ENCODE results near the gene OR10A2.
"Not testable (repeated sequence)": the region's sequence is repeated elsewhere in the genome, so short reads cannot be mapped to it uniquely, and the experiment has no call there.

Gene OR10A2

DNA sequence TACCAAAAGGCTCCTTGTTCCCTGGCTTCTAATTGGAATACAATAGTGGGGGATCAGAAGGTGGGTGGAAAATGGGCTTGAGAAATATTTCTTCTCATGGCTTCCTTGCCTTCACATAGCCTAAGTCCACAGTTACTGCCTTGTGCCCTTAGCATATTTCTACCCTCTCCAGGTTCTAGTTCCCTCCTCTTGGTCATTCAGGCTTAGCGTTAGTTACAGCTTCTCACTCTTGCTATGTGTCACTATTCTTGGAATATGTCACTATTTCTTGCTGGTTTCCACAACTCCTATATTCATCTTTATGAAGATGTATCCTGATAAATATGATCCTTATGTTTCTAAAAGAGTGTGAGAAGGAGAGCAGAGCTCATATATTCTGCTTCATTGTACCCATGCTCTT, 27.0 kb downstream of the OR10A2 start:
- no peak for DNase-seq

- DNase-seq, result no peak
These were observed 29.5 kb downstream of the OR10A2 start, which contains the start of gene OR2D2 for GRCh38 chr11:6892400-6892799. OR2D2 (minus strand) TSS chr11:6892500; CDS start chr11:6892500, 0 bp downstream.

DNA sequence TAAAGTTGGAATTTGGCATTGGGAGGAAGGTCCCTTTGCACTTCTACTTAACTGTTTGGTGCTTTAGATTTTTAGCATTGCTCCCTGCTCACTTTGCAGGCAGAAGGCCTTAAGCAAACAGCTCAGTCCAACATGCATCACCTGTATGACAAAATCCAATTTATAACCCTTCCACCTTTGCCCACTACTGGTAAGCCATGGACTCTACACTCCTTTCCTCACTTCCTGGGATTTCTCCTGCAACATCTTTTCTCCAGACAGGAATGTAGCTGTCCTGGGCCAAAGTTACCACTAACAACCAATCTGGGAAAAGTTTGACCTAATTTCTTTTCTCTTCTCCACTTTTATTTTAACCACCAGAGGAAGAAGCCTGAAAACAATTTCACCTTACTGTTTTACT, 31.2 kb downstream of the OR10A2 start:
- no peak for DNase-seq

- no peak for DNase-seq
These were observed 32.2 kb downstream of the OR10A2 start for GRCh38 chr11:6895010-6895409.

GRCh38 chr11:6898911-6899310, 36.1 kb downstream of the OR10A2 start:
- no peak for DNase-seq

GRCh38 chr11:6900327-6900999, 37.6 kb downstream of the OR10A2 start:
- no peak for DNase-seq

DNA sequence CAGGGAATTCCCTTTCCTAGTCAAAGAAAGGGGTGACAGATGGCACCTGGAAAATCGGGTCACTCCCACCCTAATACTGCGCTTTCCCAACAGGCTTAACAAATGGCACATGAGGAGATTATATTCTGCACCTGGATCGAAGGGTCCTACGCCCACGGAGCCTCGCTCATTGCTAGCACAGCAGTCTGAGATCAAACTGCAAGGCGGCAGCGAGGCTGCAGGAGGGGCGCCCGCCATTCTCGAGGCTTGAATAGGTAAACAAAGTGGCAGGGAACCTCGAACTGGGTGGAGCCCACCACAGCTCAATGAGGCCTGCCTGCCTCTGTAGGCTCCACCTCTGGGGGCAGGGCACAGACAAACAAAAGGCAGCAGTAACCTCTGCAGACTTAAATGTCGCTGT, 41.9 kb downstream of the OR10A2 start:
- not testable (repeated sequence) for DNase-seq

DNA sequence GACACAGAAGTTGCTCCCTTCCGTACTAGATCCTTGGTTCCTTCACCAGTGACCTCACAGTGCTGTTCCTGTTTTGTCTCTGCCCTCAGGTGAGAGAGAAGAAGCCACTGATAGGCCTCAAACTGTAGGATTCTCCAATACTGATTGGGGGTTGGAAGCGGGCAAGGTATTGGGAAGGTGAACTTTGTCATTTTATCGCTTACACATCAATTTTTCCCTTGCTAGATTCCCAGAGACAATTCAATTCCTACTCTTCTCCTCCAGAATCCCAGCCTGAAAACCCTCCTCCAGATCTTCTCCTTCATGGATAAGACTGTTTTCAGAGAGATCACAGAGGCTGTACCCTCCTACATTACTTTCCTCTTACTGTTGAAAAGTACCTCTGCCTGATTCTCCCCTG, 48.5 kb downstream of the OR10A2 start:
- no peak for DNase-seq

DNA sequence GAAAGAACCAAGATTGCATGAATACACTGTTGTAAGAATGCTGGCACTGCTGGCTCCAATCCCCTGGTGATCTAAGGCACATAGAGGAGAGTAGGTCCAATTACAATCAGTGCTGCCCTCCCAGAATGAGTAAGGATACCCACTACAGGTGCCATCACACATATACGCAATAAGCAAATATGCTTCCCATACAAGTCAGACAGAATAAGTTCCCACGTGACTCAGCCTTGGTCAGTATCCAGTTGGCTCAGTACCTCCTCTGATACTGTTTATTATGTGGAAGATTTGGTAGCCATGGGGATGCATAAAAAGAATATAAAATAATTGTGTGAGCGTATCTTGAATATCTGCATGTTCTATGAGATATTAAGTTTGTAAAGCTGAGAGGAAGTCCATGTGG, 49.1 kb downstream of the OR10A2 start:
- no peak for DNase-seq

DNA sequence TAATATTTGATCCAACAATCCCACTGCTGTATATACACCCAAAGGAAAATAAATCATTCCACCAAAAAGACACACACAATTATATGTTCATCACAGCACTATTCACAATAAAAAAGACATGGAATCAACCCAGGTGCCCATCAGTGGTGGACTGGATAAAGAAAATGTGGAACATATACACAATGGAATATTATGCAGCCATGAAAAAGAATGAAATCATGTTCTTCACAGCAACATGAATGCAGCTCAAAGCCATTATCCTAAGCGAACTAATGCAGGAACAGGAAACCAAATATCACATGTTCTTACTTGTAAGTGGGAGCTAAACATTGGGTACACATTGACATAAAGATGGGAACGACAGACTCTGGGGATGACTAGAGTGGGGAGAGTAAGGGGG, 56.8 kb downstream of the OR10A2 start:
- no peak for DNase-seq

GRCh38 chr11:6920702-6921101, 57.8 kb downstream of the OR10A2 start, which contains the start of gene OR2D3:
OR2D3 (plus strand) TSS chr11:6921002; CDS start chr11:6921002, 0 bp downstream.
- no peak for DNase-seq

Measured in NCI-H146 (cell line).